HG03442 (cell line): ENCODE results near the gene FAM222B.

ENCODE experiments used
- ATAC-seq: cut with Tn5 transposase; IDR thresholded peaks from one replicate; pipeline ENCODE4 v1.9.1; 2021; ENCODE audit warnings: mild to moderate bottlenecking, moderate library complexity; ENCODE audit not compliant: unreplicated experiment

The FAM222B gene

DNA sequence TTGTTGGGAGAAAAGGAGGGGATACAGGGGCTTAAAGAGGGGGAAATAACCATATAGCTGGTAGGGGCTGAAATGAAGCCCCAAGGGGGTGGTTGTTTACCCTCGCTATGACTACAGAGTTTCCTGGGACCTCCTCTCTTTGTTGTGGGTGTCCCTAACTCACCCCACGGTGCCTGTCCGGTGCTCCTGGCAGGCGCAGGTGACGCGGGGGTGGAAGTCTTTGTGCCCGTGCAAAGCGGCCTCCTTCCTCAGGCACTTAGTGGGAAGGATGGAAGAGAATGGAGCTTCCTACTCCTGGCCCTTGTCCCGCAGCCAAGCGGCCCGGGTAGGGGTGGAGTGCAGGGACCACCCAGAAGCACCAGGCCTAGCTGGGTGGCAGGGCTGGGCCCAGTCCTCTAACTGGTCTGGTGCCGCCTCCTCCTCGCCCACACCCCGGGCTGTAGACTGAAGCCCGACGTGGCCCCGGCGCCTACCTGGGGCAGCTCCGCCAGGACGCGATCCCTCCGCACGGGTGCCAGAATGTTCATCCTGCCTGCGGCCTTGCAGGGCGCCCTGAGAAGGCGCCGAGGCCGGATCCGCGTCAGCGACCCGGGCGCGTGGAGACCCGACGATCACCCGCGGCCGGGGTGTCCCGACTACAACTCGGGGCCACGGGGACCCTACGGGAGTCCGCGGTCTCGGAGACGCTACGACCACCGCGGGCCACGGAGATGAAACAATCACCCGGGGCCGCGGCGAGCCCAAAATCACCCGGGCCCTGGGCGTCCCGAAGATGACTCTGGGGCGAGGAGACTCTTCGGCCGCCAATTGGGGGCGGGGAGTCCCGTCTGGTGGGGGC, 125.6 kb downstream of the FAM222B start:
- no peak for ATAC-seq

DNA sequence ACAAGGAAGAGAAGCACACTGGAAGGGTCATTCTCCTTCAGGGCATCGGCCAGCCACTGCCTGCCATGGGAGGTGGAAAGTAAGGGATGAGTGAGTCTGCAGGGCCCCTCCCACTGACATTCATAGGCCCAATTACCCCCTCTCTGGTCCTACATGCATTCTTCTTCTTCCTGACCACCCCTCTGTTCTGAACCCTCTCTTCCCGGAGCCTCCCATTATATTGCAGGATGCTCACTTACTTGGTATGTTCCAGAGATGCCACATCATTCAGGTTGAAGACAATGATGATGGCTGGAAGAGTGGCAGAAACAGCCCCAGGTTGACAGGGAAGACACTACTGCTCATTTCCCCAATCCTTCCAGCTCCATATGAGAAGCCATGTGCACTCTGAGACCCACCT, 127.4 kb downstream of the FAM222B start:
- no peak for ATAC-seq

DNA sequence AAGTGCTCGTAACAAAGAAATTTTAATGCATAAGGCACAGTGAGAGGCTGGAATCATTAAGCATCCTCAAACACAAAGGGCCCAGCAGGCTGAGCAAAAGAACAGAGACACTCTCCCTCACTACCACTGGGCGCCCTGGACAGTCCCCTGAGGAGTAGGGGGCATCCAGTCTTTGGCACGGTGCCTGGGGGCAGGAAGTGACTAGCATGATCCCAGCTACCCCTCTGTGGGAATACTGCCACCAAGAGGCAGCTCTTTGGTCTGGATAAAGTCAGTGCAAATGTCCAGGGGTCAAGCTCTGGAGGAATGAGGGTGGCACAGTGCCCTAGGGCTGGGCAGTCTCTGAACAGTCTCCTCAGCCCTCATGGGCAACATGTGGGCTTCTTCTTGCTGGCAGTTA, 128.3 kb downstream of the FAM222B start:
- ATAC-seq = no peak

DNA sequence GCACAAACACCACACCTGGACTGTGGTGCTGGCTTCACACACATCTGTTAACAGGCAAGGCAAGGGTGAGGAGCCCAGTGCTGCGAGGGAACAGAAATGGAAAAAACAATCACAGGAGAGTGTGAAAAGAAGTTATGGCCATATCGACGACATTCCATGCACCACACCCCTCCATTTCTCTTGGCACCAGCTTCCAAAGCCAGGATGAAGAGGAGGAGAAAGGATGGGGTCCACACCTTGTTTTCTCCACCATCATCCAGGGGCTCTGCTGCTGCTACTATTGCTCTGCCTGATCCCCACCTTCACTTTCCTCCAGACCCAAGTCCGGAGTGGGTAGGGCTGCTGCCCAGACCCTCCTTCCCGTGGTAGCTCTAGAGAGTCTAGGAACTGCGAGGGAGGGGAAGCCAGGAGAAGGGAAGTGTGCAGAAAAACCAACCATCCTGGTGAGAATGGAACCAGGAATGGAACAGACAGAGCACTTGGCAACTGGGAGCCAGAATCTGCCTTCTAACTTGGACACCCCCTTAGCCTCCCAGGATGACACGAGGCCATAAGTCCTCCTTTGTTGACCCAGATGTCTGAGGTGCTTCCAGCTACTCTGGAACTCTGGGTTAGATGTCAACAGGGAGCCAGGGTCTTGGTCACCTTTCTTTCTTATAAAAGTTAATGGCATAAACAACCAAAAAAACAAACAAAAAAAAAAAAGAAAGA, 129.7 kb downstream of the FAM222B start:
- ATAC-seq = no peak

DNA sequence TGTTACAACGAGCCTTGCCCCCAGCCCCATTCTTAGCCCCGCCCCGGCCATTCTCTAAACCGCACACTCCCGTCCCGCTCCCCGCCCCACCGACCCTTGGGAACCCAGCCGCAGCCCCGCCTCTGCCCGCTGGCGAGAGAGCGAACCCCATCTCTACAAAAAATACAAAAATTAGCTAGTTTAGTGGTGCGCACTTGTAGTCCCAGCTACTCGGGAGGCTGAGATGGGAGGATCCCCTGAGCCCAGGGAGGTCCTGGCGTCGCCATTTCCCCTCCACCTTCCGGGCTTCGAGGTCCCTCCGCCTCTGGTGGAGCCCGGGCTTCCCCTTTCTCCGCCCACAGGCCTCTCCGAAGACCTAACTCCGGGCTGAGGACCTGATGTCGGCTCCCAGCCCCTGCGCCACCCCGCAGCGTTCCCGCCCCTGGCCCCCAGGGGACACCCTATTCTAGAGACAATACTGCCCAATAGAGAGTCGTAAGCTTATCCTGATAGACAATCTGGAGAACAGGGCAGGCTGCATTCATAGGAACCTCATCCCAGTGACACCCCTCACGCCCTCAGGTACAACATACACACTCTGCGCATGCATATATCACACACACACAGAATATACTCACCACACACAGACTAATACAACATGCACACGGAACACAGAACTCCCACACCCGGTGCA, 130.4 kb downstream of the FAM222B start:
- ATAC-seq = no peak

DNA sequence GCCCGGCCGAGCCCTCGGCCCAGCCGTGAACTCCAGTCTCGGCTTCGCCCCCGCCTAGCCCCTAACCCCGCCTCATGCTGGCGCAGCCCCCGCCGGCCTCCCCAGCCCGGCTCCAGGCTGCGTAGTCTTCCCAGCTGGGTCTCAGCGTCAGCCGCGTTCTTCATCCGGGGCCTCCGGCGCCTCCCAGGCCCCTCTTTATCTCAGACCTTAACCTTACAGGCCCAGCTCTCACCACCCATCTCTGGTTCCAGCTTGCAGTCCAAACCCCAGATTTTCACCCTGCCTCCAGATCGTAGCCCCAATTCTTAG, 130.9 kb downstream of the FAM222B start, which contains the start of gene PROCA1:
TSS of gene PROCA1 (minus strand) at position 166 of the 309 bp plus-strand sequence. CDS start 228 bp downstream, outside the sequence.
- ATAC-seq = peak; percentile 23

DNA sequence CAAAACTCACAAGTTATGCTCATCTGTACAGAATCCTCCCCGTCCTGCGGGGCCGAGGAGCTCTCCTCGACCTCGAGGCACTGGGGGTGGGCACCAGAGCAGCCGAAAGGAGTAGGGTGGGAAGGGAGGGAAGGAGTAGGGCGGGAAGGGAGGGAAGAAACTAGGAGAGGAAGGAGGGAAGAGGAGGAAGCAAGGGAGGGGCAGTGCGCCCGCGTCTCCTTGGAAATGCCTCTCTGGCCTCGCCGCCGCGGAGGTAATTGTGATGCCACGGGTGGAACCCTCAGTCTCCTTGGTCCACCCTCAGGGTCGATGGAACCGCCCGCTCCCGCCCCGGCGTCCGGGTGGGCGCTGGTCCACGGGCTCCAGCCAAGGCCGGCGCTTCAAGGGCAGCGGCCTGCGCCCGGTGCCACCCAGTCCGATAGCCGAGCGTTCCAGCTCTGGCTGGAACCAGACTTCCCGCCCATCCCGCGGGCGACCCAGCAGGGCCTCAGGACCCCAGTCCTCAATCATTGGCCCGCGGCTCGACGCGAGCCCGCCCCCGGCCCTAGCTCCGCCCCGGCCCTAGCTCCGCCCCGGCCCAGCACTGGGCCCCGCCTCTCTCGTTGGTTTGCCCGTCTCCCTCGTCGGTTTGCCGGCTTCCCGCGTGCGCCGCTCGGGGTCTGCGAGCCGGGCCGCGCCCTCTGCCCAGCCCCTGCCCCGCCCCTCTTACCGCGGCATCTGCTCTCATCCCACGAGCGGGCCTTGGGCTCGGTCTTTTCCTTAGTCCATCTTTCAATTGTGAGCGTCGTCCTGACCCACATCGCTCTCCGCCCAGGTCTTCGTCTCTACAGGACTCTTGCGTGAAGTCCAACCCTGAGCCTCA, 131.5 kb downstream of the FAM222B start:
- peak; percentile 76 for ATAC-seq

DNA sequence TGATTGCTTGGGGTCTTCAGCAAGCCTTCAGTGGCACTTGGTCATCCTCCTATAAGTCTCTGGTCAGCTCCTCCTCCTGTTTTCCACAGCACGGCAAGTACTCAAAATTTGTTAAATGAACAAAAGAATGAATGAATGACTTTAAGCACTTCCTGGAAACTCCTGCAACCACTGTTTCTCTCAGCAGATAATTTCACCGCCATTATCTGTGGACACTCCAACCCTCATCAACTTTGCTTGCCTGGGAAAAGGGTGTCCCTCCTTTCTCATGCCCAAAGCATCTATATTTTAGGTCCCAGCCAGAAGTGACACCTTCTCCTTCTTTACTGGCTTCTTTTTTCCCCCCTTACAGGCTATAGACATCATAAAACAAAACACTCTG, 135.3 kb downstream of the FAM222B start:
- no peak for ATAC-seq

DNA sequence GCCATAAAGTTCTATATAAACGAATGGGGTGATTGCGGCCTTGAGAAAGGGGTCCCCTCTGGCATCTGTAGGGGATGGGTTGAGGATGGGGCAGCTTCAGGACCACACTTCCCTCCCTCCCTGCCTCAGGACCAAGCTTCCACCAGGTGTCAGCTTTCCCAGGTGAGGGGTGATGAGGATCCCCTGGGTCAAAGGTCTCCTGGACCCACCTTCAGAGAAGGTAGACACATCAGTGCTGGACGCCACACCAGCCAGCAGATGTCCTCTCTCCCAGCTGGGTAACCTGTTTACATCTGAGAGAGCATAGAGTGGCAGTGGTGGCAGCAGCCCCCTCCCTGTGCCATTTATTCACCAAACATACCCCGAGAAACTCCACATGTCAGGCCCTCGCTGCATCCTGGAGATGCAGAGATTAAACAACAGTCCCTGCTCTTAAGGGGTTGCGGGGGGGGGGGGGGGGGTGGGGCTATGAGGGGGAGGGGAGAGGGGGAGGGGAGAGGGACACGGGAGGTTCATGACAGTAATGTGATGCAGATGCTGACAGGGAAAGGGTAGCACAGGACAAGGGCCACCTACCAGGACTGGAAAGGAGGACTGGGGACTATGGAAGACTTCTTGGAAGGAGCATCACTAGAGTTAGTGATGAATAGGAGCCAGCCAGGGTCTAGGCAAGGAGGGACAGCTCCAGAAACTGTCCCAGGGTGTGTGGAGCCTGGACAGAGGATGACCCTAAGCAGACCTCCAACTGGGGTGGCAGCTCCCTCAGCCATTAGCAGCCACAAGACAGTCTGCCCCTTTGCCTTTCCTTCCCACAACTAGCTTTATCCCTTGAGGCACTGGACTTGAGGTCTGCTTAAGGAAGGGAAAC, 135.9 kb downstream of the FAM222B start:
- ATAC-seq = no peak
